ENCODE data around the gene IQSEC1.

IQSEC1 gene

GRCh38 chr3:13025778-13026518 lies 47.3 kb downstream of the IQSEC1 start:
- no peak for DNase-seq

- no peak for DNase-seq
These were observed 48.1 kb downstream of the IQSEC1 start for GRCh38 chr3:13025090-13025489.

GRCh38 chr3:13024765-13025065 lies 48.5 kb downstream of the IQSEC1 start:
- no peak for DNase-seq

- DNase-seq, result no peak
These were observed 49.1 kb downstream of the IQSEC1 start for GRCh38 chr3:13023971-13024764.

- DNase-seq, result peak; percentile 66
These were observed 49.8 kb downstream of the IQSEC1 start for GRCh38 chr3:13023235-13023970.

DNA sequence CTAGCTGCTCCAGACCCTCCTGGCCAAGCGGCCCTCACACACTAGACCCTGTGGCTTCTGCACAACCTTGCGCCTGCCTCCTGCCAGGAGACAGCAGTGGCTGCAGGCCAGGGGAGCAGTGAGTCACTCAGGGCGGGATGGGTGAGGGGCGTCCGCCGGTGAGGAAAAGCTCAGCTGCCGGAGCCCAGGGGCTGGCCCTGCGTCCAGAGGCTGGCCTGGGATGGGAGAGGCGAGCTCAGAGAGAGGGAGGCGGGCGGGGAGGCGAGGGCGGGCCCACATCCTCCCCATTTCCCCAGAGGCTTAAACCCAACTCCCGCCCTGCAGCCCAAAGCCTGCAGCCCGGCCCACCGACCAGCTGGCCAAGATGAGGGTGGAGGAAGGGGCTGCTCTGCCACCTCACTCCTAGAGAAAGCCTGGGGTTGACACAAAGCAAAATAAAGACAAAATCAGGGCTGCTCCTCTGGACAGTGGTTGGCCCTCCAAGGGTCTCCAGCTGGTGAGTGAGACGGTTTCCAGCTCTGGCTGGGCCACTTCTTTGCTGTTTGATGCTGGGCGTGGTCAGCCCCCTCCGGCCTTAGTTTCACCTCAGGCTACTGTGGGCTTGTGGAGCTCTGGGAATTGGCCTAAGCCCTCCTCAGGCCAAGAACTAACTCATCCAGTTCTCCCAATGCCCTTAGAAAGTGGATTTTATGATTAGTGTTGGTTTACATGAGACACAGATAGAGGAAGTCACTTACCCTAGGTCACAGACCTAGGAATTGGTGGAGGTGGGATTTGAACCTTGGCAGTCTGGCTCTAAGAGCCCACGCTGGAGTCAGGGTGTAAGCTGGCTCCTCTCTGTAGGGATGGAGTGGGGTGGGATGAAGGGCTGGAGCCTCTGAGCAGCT lies 50.6 kb downstream of the IQSEC1 start:
- peak; percentile 84 for DNase-seq

- no peak for DNase-seq
These were observed 51.8 kb downstream of the IQSEC1 start for GRCh38 chr3:13021141-13022114.

- DNase-seq, result no peak
These were observed 53.0 kb downstream of the IQSEC1 start for GRCh38 chr3:13020159-13020750.

DNA sequence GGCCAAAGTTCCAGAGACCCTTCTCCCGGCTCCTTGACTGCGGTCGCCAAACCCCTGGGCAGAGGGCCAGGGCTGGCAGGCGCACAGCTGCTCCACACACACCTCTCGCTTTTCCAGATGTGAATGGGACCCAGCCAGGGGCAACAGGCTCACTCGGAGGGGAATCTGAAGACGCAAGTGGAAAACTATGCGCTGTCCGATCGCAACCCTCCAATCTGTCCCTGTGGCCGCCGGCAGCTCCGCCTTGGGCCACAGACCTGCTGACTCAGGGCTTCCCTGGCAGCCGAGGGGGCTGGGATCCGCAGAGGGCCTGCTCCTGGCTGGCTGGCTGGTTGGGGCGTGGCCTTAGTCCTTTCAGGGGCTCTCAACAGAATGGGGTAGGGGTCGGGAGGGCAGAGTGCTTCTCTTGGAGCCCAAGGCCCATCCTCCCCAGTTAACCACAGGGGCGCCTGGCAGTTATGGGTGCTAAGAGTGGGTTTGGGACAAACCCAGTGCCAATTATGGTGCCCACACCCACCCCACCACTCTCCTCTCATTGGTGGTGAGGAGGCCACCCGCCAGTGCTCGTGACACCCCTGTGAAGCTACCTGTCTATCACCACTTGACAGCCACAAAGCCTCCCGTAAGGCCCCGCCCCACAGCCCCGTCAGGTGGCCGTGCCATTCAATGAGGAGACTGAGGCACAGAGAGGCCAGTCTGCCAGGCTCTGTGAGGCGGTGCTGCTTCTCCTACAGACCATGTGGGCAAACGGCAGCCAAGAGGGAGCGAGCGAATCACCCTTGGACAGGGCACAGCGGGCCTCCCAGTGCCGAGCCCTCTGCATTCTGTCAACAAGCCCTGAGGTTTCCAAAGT lies 53.8 kb downstream of the IQSEC1 start:
- peak; percentile 78 for DNase-seq

- peak; percentile 46 for DNase-seq
These were observed 54.5 kb downstream of the IQSEC1 start for GRCh38 chr3:13018561-13019242.

DNA sequence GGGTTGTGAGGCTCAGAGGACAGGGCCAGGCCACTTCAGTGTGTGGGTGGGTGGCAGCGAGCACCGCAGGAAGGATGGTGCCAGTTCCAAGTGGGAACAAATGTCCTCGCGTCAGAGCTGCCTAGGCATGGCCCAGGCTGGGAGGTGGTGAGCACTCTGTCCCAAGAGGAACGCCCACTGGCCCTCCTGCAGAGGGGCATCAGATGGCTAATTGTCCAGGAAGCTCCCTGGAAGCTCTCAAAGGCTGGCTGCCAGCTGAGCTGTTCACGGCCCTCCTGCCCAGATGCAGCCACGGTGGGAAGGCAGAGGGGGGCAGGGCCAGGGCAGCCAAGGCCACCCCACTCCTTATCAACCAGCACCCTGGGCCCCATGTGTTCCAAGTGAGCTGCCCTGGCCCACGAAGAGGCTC lies 55.2 kb downstream of the IQSEC1 start:
- DNase-seq, result peak; percentile 91

- no peak for DNase-seq
These were observed 55.7 kb downstream of the IQSEC1 start for GRCh38 chr3:13017361-13018042.

- no peak for DNase-seq
These were observed 56.4 kb downstream of the IQSEC1 start for GRCh38 chr3:13016721-13017255.

DNA sequence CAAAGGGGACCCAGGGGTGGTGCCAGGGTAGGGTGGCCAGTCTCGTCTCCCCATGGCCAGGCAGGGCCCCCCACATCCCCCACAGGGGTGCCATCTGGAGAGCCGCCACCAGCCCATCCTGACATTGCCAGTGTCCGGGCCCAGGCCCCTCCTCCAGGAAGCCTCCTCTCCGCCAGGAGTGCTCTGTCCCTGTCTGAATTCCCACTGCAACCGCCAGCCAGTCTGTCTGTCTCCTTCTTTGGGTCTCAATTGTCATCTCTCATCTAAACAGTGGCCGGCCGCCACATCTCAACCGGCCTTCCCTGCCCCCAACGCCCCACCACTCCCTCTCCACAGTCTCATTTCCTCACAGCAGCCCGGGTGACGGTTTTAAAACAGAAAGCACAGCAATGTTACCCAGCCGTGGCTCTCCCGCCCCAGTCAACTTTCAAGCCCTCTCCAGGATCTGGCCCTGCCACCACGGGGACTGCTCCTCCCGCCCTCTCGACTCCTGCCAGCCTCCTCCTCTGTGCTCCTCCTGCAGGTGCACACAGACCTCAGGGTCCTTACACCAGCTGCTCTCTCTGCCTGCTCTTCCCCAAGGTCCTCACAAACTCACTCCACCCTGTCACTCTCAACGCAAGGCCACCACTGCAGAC lies 57.0 kb downstream of the IQSEC1 start:
- DNase-seq, result no peak

DNA sequence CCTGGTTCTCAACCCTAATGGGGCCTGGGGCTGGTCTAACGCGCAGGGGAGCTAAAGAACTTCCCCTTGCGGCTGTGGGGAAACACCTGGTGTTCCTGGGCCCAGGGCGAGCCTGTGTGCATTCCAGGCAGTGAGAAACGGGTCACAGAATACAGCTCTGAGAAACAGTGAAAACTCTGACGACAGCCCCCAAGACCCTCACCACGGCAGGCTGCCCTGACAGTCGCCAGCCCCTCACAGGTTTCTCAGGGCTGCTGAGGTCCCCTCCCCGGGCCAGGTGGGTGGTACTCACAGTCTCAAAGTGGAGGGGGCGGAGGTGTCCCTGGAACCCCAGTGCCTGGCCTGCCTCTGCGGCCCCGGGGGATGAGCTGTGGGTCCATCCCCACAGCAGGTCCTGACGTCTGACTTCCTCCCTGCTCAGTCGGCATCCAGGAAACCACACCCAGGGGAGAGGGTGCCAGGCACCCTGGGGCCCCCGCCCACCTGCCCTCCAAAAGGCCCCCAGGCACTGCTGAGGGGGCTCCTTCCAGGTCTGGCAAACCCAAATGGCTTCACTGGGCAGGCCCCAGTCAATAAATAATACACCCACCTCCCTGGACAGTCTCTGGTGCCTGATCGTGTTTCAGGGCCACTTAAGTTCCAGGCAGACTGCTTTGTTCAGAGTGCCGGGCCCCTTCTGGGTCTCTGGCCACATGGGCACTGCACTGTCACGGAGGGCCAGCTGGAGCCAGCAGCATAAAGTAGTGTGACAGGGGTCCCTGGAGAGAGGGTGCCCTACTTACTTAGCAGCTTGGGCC lies 57.7 kb downstream of the IQSEC1 start:
- DNase-seq, result peak; percentile 48

DNA sequence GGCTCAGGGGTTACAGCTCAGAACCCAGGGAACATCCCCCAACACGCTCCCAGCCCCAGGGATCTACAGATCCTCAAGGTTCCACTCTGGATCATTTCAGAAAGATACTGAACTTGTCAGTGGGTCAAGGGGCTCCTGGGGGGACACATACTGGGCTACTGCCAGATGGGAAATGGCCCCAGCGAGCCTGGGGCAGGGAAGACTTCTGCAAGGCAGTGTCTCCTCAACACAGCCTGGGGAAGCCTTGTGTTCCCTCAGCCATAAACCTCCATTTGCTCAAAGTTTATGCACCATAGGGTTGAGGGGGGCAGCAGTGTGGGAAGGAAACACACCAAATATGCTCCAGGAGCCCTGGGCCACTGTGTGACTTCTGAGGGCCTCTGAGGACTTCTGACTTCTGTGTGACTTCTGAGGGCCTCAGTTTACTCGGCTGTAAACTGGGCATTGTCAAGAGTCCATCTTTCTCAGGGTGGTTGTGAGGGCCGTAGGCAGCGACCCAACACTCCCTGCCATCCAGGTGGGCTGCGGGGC lies 58.4 kb downstream of the IQSEC1 start:
- DNase-seq, result no peak
